WTC11 (cell line): Measurements from ENCODE around the gene CDCA4. TPM values are rescaled to one million over a fixed set of nuclear protein-coding genes. Genes with fewer than 3 reads are reported as not detected.

ENCODE experiments used
- ATAC-seq: fragments of 200-7000 bp; cut with Tn5 transposase; 2 replicates; pipeline ENCODE4 v1.10.0; 2021; ENCODE audit warnings: mild to moderate bottlenecking, moderate library complexity
- CTCF ChIA-PET: fragments of 300-600 bp; sonication (Branson Sonifier 250); formaldehyde crosslinking; loops from one replicate; lab custom pipeline; 2021; ENCODE audit warnings: antibody characterized with exemption; lab: Charles Lee
- POLR2A ChIA-PET: fragments of 350-600 bp; sonication (Branson Sonifier 250); formaldehyde crosslinking; loops from one replicate; lab custom pipeline; 2021; ENCODE audit warnings: antibody characterized with exemption; lab: Charles Lee
- DNase-seq: peaks from one replicate; pipeline ENCODE4 v3.0.0; 2021; ENCODE audit warnings: low spot score
- H3K27ac Mint-ChIP-seq: 2 replicates; pipeline ENCODE4 v1.8.0; 2021; ENCODE audit warnings: mixed read lengths
- H3K27me3 Mint-ChIP-seq: 2 replicates; pipeline ENCODE4 v1.8.0; 2021; ENCODE audit warnings: low read depth, mild to moderate bottlenecking, moderate library complexity, mixed read lengths
- H3K36me3 Mint-ChIP-seq: 2 replicates; pipeline ENCODE4 v1.8.0; 2021; ENCODE audit warnings: mixed read lengths
- H3K4me1 Mint-ChIP-seq: 2 replicates; pipeline ENCODE4 v1.8.0; 2022; ENCODE audit warnings: mixed read lengths
- H3K4me3 Mint-ChIP-seq: 2 replicates; pipeline ENCODE4 v1.8.0; 2021; ENCODE audit warnings: mild to moderate bottlenecking, moderate library complexity, mixed read lengths
- H3K9me3 Mint-ChIP-seq: 2 replicates; pipeline ENCODE4 v1.8.0; 2021; ENCODE audit warnings: mixed read lengths
- ATF1 ChIP-seq: sonication (generic); formaldehyde crosslinking; IDR thresholded peaks from 2 replicates; pipeline ENCODE4 v1.8.1; 2023; ENCODE audit warnings: mild to moderate bottlenecking, moderate library complexity, missing genetic modification reagents
- ELF4 ChIP-seq: sonication (generic); formaldehyde crosslinking; IDR thresholded peaks from 2 replicates; pipeline ENCODE4 v1.8.1; 2022; ENCODE audit warnings: low read depth, mild to moderate bottlenecking, moderate library complexity, missing genetic modification reagents
- ESRRA ChIP-seq: sonication (generic); formaldehyde crosslinking; IDR thresholded peaks from 2 replicates; pipeline ENCODE4 v1.8.1; 2022; ENCODE audit warnings: mild to moderate bottlenecking, missing genetic modification reagents, borderline replicate concordance
- FOXP4 ChIP-seq: sonication (generic); formaldehyde crosslinking; IDR thresholded peaks from 2 replicates; pipeline ENCODE4 v1.8.0; 2022; ENCODE audit warnings: mild to moderate bottlenecking, missing genetic modification reagents
- HMGXB4 ChIP-seq: sonication (generic); formaldehyde crosslinking; IDR thresholded peaks from 2 replicates; pipeline ENCODE4 v1.8.1; 2023; ENCODE audit warnings: mild to moderate bottlenecking, moderate library complexity, missing genetic modification reagents
- IRF2 ChIP-seq: sonication (generic); formaldehyde crosslinking; IDR thresholded peaks from 2 replicates; pipeline ENCODE4 v1.8.0; 2022; ENCODE audit warnings: low read depth, missing genetic modification reagents, borderline replicate concordance
- KAT7 ChIP-seq: sonication (generic); formaldehyde crosslinking; IDR thresholded peaks from 2 replicates; pipeline ENCODE4 v1.8.1; 2023; ENCODE audit warnings: missing genetic modification reagents, mild to moderate bottlenecking, borderline replicate concordance
- MLX ChIP-seq: sonication (generic); formaldehyde crosslinking; IDR thresholded peaks from 2 replicates; pipeline ENCODE4 v1.8.1; 2023; ENCODE audit warnings: mild to moderate bottlenecking, missing genetic modification reagents, moderate library complexity
- NFYB ChIP-seq: sonication (generic); formaldehyde crosslinking; conservative IDR thresholded peaks from 2 replicates; pipeline ENCODE4 v1.8.0; 2022; ENCODE audit warnings: low read depth, missing genetic modification reagents
- RORB ChIP-seq: fragments of 250-450 bp; sonication (Bioruptor Pico); IDR thresholded peaks from 2 replicates; pipeline ENCODE4 v1.9.0; 2021; ENCODE audit warnings: mild to moderate bottlenecking
- ZBTB21 ChIP-seq: sonication (generic); formaldehyde crosslinking; IDR thresholded peaks from 2 replicates; pipeline ENCODE4 v1.8.1; 2023; ENCODE audit warnings: mild to moderate bottlenecking, missing genetic modification reagents, borderline replicate concordance
- ZNF281 ChIP-seq: sonication (generic); formaldehyde crosslinking; IDR thresholded peaks from 2 replicates; pipeline ENCODE4 v1.8.0; 2023; ENCODE audit warnings: mild to moderate bottlenecking, missing genetic modification reagents
- ZNF416 ChIP-seq: fragments of 250-450 bp; sonication (Bioruptor Pico); IDR thresholded peaks from 2 replicates; pipeline ENCODE4 v1.9.0; 2021; ENCODE audit warnings: mild to moderate bottlenecking, inconsistent platforms
- ZNF532 ChIP-seq: fragments of 250-450 bp; sonication (Bioruptor Pico); IDR thresholded peaks from 2 replicates; pipeline ENCODE4 v1.9.0; 2021; ENCODE audit warnings: mild to moderate bottlenecking, borderline replicate concordance
- total RNA-seq: library from RNA; stranded (reverse); gene quantifications from 3 replicates; pipeline ENCODE4 v1.2.3, GENCODE V29; 2021

The CDCA4 gene
- total RNA-seq, 1 experiment from 2014 or later = 63.3 TPM

GRCh38 chr14:104993808-104994591 lies 26.9 kb downstream of the CDCA4 start (continued):
- no peak for TF ChIP-seq ZNF532 (CRISPR knock-in tag)
- TF ChIP-seq ZNF281 (CRISPR knock-in tag) = no peak
- TF ChIP-seq ESRRA (CRISPR knock-in tag) = no peak
- no peak for TF ChIP-seq ZNF416
- TF ChIP-seq NFYB (CRISPR knock-in tag) = no peak
- TF ChIP-seq FOXP4 (CRISPR knock-in tag) = no peak
- TF ChIP-seq KAT7 (CRISPR knock-in tag) = no peak

GRCh38 chr14:104993306-104993705 lies 27.6 kb downstream of the CDCA4 start:
- Mint-ChIP-seq H3K4me1 (no peaks in the 10 kb centered on the region), H3K27ac (no peak overlapping the region; the same call in 1 of the 2 replicates), H3K9me3 (no peaks in the 10 kb centered on the region), H3K27me3 (no peaks in the 10 kb centered on the region), H3K4me3 (no peak overlapping the region), H3K36me3 (no peaks in the 10 kb centered on the region)
- no peak for DNase-seq
- ChIA-PET POLR2A (no interaction called here), CTCF (interaction anchor here (0.7 to 0.8 kb wide), 2 partner anchors 24 to 378 kb away, joined by 3 read pairs; no protein-coding TSS in a partner anchor)
- no peak for ATAC-seq
- TF ChIP-seq HMGXB4 (no peak), KAT7 (CRISPR knock-in tag) (no peak), MLX (CRISPR knock-in tag) (no peak), ZBTB21 (no peak), IRF2 (CRISPR knock-in tag) (no peak), ZNF532 (CRISPR knock-in tag) (no peak), NFYB (CRISPR knock-in tag) (no peak), ESRRA (CRISPR knock-in tag) (no peak), ATF1 (no peak), RORB (CRISPR knock-in tag) (no peak), ELF4 (CRISPR knock-in tag) (no peak)
